GM18499 (cell line): ENCODE results near the gene GLIPR1.

Experiments used
- ATAC-seq: cut with Tn5 transposase; IDR thresholded peaks from one replicate; pipeline ENCODE4 v1.9.1; 2021; ENCODE audit warnings: moderate number of reproducible peaks; ENCODE audit not compliant: insufficient read depth, unreplicated experiment

The GLIPR1 gene

DNA sequence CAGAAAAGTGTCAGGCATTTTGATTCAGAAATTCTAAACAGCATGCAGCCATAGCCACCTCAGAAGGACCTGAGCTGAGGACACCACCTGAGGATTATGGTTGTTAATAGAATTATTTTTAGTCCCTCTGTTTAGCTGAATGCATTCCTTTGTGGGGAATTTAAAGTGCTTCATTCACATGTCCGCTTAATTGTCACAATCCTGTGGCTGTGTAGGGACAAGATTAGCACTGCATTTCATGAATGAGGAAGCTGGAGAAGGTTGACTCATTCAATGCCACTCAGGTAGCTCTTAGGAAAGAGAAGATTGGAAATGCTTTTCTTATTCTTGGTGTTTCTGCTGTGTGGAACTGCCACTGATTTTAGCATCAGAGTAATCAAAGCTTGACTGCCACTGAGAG is 72.8 kb downstream of the GLIPR1 start:
- no peak for ATAC-seq
